Omental fat pad (tissue), 4 donors: ENCODE results near the gene SH3BP5. TPM values are rescaled to one million over a fixed set of nuclear protein-coding genes. Genes with fewer than 3 reads are reported as not detected.

Source experiments
- ATAC-seq: fragments of 150-250 bp; one replicate; pipeline ENCODE4 v1.9.1; 2016; ENCODE audit warnings: mild to moderate bottlenecking, moderate library complexity; ENCODE audit not compliant: low FRiP score
- DNase-seq: peaks from one replicate; pipeline ENCODE4 v3.0.0-alpha.2; 2019; ENCODE audit warnings: low spot score
- CTCF ChIP-seq, 3 donors: fragments of 450-650 bp; IDR thresholded peaks; one replicate each; pipeline ENCODE4 v1.5.1; 2016 to 2017; ENCODE audit warnings: antibody characterized with exemption in 3 of 3, mild to moderate bottlenecking in 3 of 3, moderate library complexity in 2 of 3
- total RNA-seq, 4 donors: library from RNA; depleted of rRNA; stranded (reverse); fragments of >200 nt; gene quantifications; one replicate each; pipeline ENCODE4 v1.1.0, GENCODE V29; 2016

The SH3BP5 gene
- total RNA-seq, 4 donors from 2014 or later, result 71.1 to 114 (median 88.4) TPM

- DNase-seq, result no peak
- ATAC-seq, result no peak
- TF ChIP-seq CTCF (IDR thresholded peaks at IDR 0.05), result no peak
Observed at GRCh38 chr3:15309662-15310335, 22.6 kb downstream of the SH3BP5 start.

- TF ChIP-seq CTCF (IDR thresholded peaks at IDR 0.05), result no peak
- DNase-seq, result no peak
- no peak for ATAC-seq
Observed at GRCh38 chr3:15307580-15307979, 24.8 kb downstream of the SH3BP5 start.

- ATAC-seq, result no peak
- DNase-seq, result no peak
Observed at GRCh38 chr3:15306979-15307359, 25.4 kb downstream of the SH3BP5 start.

GRCh38 chr3:15305359-15305844, 27.0 kb downstream of the SH3BP5 start:
- ATAC-seq (no peak), DNase-seq (no peak)
- no peak for TF ChIP-seq CTCF (IDR thresholded peaks at IDR 0.05)

More at GRCh38 chr3:15306979-15307359, 25.4 kb downstream of the SH3BP5 start:
- TF ChIP-seq CTCF (IDR thresholded peaks at IDR 0.05), result no peak

- DNase-seq, result no peak
Observed at GRCh38 chr3:15303728-15304127, 28.7 kb downstream of the SH3BP5 start.

GRCh38 chr3:15303216-15303615, 29.2 kb downstream of the SH3BP5 start:
- DNase-seq (no peak), ATAC-seq (no peak)
- no peak for TF ChIP-seq CTCF (IDR thresholded peaks at IDR 0.05)

More at GRCh38 chr3:15303728-15304127, 28.7 kb downstream of the SH3BP5 start:
- ATAC-seq, result no peak
- TF ChIP-seq CTCF (IDR thresholded peaks at IDR 0.05), result no peak

- DNase-seq (no peak), ATAC-seq (no peak)
- TF ChIP-seq CTCF (IDR thresholded peaks at IDR 0.05), result no peak
Observed at GRCh38 chr3:15301761-15302160, 30.6 kb downstream of the SH3BP5 start.
